CD4-positive, alpha-beta T cell (primary cell): ENCODE measurements around the gene CARF. TPM values are rescaled to one million over a fixed set of nuclear protein-coding genes. Genes with fewer than 3 reads are reported as not detected.

ENCODE experiments used
- ATAC-seq: fragments of 200-7000 bp; cut with Tn5 transposase; one replicate; pipeline ENCODE4 v1.10.0; 2022; ENCODE audit warnings: mild to moderate bottlenecking; ENCODE audit not compliant: poor library complexity
- CTCF ChIA-PET: fragments of 350-600 bp; sonication (Branson Sonifier 250); formaldehyde crosslinking; loops from one replicate; lab custom pipeline; 2021; ENCODE audit warnings: antibody characterized with exemption, inconsistent platforms; lab: Charles Lee
- POLR2A ChIA-PET: fragments of 350-600 bp; sonication (Branson Sonifier 250); formaldehyde crosslinking; loops from one replicate; lab custom pipeline; 2021; ENCODE audit warnings: antibody characterized with exemption, inconsistent platforms; lab: Charles Lee
- DNase-seq, 14 experiments: peaks; one replicate each; pipeline ENCODE4 v3.0.0-alpha.2; 2013 to 2020; ENCODE audit warnings: mixed read lengths in 2 of 14
- H3K27ac ChIP-seq, 2 donors: one replicate each; pipeline versions ENCODE4 v1.5.1 to v1.7.0; 2013; ENCODE audit warnings: low read length in 2 of 2, low read depth in 1 of 2, mild to moderate bottlenecking in 1 of 2
- H3K27me3 ChIP-seq, 2 experiments: 1 replicate in 1 of 2; 2 replicates in 1 of 2; pipeline versions ENCODE4 v1.6.1 to v1.7.0; 2013; ENCODE audit warnings: low read length in 2 of 2, control low read depth in 1 of 2, mild to moderate bottlenecking in 1 of 2, moderate library complexity in 1 of 2; ENCODE audit not compliant: insufficient read depth in 2 of 2, control insufficient read depth in 1 of 2
- H3K36me3 ChIP-seq: one replicate; pipeline ENCODE4 v1.6.1; 2013; ENCODE audit warnings: low read length, control low read depth; ENCODE audit not compliant: insufficient read depth
- H3K4me1 ChIP-seq: one replicate; pipeline ENCODE4 v1.6.1; 2013; ENCODE audit warnings: low read length, control low read depth; ENCODE audit not compliant: insufficient read depth
- H3K4me3 ChIP-seq: one replicate; pipeline ENCODE4 v1.5.1; 2013; ENCODE audit warnings: mild to moderate bottlenecking, low read length, moderate library complexity
- H3K9me3 ChIP-seq, 2 experiments: 1 replicate in 1 of 2; 2 replicates in 1 of 2; pipeline versions ENCODE4 v1.6.1 to v1.7.0; 2013; ENCODE audit warnings: low read length in 2 of 2, mild to moderate bottlenecking in 2 of 2, control low read depth in 1 of 2, moderate library complexity in 1 of 2; ENCODE audit not compliant: control insufficient read depth in 1 of 2, insufficient read depth in 1 of 2
- H3K27ac Mint-ChIP-seq: one replicate; pipeline ENCODE4 v1.8.0; 2020; ENCODE audit warnings: mixed read lengths
- H3K27me3 Mint-ChIP-seq: one replicate; pipeline ENCODE4 v1.8.0; 2021; ENCODE audit warnings: mixed read lengths
- H3K36me3 Mint-ChIP-seq: one replicate; pipeline ENCODE4 v1.8.0; 2021; ENCODE audit warnings: low read depth, mixed read lengths
- H3K4me1 Mint-ChIP-seq: one replicate; pipeline ENCODE4 v1.8.0; 2021; ENCODE audit warnings: low read depth, mixed read lengths
- H3K4me3 Mint-ChIP-seq: one replicate; pipeline ENCODE4 v1.8.0; 2020; ENCODE audit warnings: mild to moderate bottlenecking, mixed read lengths
- H3K9me3 Mint-ChIP-seq: one replicate; pipeline ENCODE4 v1.8.0; 2020; ENCODE audit warnings: mixed read lengths
- intact Hi-C, 2 experiments: fragments of 100-400 bp; cut with DNase I in 1 of 2; cut with micrococcal nuclease in 1 of 2; formaldehyde crosslinking; loops; one replicate each; pipeline versions ENCODE4 v1.15.1 to v1.9.0; 2023 to 2025; cut with DNase I, micrococcal nuclease
- total RNA-seq, 174 experiments: library from RNA in 2 of 174; stranded (reverse) in 2 of 174; gene quantifications; one replicate each; pipeline ENCODE4 v1.2.3 and lab custom pipeline; 2021 to 2026
- TF ChIP-seq, protein P1 (sequence below): fragments of 200-600 bp; IDR thresholded peaks from one replicate; pipeline ENCODE4 v1.8.0; 2022; ENCODE audit warnings: antibody characterized with exemption, mild to moderate bottlenecking

Gene CARF
- total RNA-seq, 2 experiments from 2014 or later = 9.0 to 9.6 TPM

DNA sequence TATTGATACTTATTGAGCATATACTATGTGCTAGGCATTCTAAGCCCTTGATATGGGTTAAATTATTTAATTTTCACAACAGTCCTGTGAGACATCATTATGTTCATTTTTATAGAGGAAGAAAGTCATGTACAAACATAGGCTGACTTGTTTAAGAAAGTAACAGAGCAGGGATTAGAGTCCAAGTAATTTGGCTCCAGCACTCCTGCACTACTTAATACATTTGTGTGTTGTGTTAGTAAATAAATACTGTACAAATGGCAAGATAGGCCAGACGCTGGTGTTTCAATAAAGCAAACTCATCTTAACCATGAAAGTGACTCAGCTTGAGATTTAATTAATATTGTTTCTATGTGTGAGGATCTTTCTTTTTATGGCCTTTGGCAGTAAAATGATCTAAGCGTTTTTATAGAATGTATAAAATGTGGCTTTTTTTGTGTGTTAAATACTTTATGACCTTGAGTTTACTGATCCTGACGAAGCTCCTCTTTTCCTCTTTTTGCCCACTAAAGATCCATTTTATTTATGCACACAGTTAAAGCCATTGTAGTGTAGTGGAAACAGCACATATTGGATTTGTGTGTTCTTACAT lies 123.9 kb downstream of the CARF start:
- TF ChIP-seq, protein P1, sequence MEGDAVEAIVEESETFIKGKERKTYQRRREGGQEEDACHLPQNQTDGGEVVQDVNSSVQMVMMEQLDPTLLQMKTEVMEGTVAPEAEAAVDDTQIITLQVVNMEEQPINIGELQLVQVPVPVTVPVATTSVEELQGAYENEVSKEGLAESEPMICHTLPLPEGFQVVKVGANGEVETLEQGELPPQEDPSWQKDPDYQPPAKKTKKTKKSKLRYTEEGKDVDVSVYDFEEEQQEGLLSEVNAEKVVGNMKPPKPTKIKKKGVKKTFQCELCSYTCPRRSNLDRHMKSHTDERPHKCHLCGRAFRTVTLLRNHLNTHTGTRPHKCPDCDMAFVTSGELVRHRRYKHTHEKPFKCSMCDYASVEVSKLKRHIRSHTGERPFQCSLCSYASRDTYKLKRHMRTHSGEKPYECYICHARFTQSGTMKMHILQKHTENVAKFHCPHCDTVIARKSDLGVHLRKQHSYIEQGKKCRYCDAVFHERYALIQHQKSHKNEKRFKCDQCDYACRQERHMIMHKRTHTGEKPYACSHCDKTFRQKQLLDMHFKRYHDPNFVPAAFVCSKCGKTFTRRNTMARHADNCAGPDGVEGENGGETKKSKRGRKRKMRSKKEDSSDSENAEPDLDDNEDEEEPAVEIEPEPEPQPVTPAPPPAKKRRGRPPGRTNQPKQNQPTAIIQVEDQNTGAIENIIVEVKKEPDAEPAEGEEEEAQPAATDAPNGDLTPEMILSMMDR = no peak
- Histone ChIP-seq H3K36me3 (no peaks in the 10 kb centered on the region), H3K4me1 (no peaks in the 10 kb centered on the region), H3K9me3 (peaks cover 0 to 6% of the 10 kb centered on the region in 2 experiments), H3K4me3 (no peak overlapping the region), H3K27me3 (no peaks in the 10 kb centered on the region), H3K27ac (no peak overlapping the region)
- no peaks in the 10 kb centered on the region for H3K4me1 Mint-ChIP-seq
- no peak overlapping the region for H3K27ac Mint-ChIP-seq
- ATAC-seq (no peak), DNase-seq (no peak)
- POLR2A ChIA-PET = no interaction called here
- H3K36me3 Mint-ChIP-seq = peaks cover 5% of the 10 kb centered on the region
- intact Hi-C loops = no loop called here
- H3K9me3 Mint-ChIP-seq = no peaks in the 10 kb centered on the region
- H3K27me3 Mint-ChIP-seq = no peaks in the 10 kb centered on the region
- no peak overlapping the region for H3K4me3 Mint-ChIP-seq
- CTCF ChIA-PET = no interaction called here

Other genes starting within 250 kb of the CARF start
- 1 to 10 TPM; 1.5 to 1.6 TPM for gene ICA1L, start 40.5 kb upstream of the CARF start, total RNA-seq
- 1 to 10 TPM; 6.2 to 7.7 TPM for gene WDR12, start 602 bp upstream of the CARF start, total RNA-seq
- gene NBEAL1, start 102.6 kb downstream of the CARF start, total RNA-seq = 10 to 100 TPM in 1 of 2 experiments, 1 to 10 TPM in 1; 8.3 to 11.2 TPM